ENCODE results near the gene DTWD2.

DTWD2 gene

GRCh38 chr5:118875131-118875530 lies 113.2 kb downstream of the DTWD2 start:
- Histone ChIP-seq H3K27me3 (ENCODE audit: insufficient read depth, low read length, poor library complexity, severe bottlenecking) (no peaks in the 10 kb centered on the region), H3K79me2 (ENCODE audit: insufficient read depth, low read length) (no peaks in the 10 kb centered on the region), H3K4me2 (ENCODE audit: low read depth, low read length, poor library complexity, severe bottlenecking) (no peak overlapping the region), H3K36me3 (ENCODE audit: insufficient read depth, low read length) (no peaks in the 10 kb centered on the region), H3K4me3 (ENCODE audit: low read length, poor library complexity, severe bottlenecking) (no peak overlapping the region), H3K9me3 (ENCODE audit: insufficient read depth, low read depth, low read length) (no peaks in the 10 kb centered on the region; the same call in 1 of the 2 replicates), H4K20me1 (ENCODE audit: insufficient read depth, low read length, poor library complexity, severe bottlenecking) (no peaks in the 10 kb centered on the region), H3K9me2 (replicated peaks; ENCODE audit: low read depth, low read length) (no peaks in the 10 kb centered on the region), H2AFZ (ENCODE audit: low read length) (no peak overlapping the region), H3K9ac (ENCODE audit: low read depth, low read length, poor library complexity, severe bottlenecking) (no peak overlapping the region), H3F3A (ENCODE audit: low read depth) (no peaks in the 10 kb centered on the region), H3K4me1 (ENCODE audit: insufficient read depth, low read length, poor library complexity, severe bottlenecking) (no peaks in the 10 kb centered on the region)
- TF ChIP-seq EZH2phosphoT487 (IDR thresholded peaks at IDR 0.05; ENCODE audit: borderline replicate concordance): no peak
- no peak for TF ChIP-seq CTCF (conservative IDR thresholded peaks at IDR 0.05; ENCODE audit: low read length)

- H3K4me1 ChIP-seq (ENCODE audit: insufficient read depth, low read length, poor library complexity, severe bottlenecking): no peaks in the 10 kb centered on the region
- no peak for TF ChIP-seq EZH2phosphoT487 (IDR thresholded peaks at IDR 0.05; ENCODE audit: borderline replicate concordance)
- no peak for TF ChIP-seq CTCF (conservative IDR thresholded peaks at IDR 0.05; ENCODE audit: low read length)
These were observed 114.9 kb downstream of the DTWD2 start for GRCh38 chr5:118873417-118873816.

GRCh38 chr5:118863345-118863744 lies 125.0 kb downstream of the DTWD2 start:
- Histone ChIP-seq H4K20me1 (ENCODE audit: insufficient read depth, low read length, poor library complexity, severe bottlenecking) (no peaks in the 10 kb centered on the region), H3K79me2 (ENCODE audit: insufficient read depth, low read length) (no peaks in the 10 kb centered on the region), H3F3A (ENCODE audit: low read depth) (no peaks in the 10 kb centered on the region), H3K9ac (ENCODE audit: low read depth, low read length, poor library complexity, severe bottlenecking) (no peak overlapping the region), H3K27me3 (ENCODE audit: insufficient read depth, low read length, poor library complexity, severe bottlenecking) (no peaks in the 10 kb centered on the region), H3K4me1 (ENCODE audit: insufficient read depth, low read length, poor library complexity, severe bottlenecking) (no peaks in the 10 kb centered on the region), H3K4me2 (ENCODE audit: low read depth, low read length, poor library complexity, severe bottlenecking) (no peak overlapping the region), H3K4me3 (ENCODE audit: low read length, poor library complexity, severe bottlenecking) (no peak overlapping the region), H3K9me3 (ENCODE audit: insufficient read depth, low read depth, low read length) (no peaks in the 10 kb centered on the region), H3K36me3 (ENCODE audit: insufficient read depth, low read length) (no peaks in the 10 kb centered on the region), H3K9me2 (replicated peaks; ENCODE audit: low read depth, low read length) (no peaks in the 10 kb centered on the region), H2AFZ (ENCODE audit: low read length) (no peak overlapping the region)
- TF ChIP-seq CTCF (conservative IDR thresholded peaks at IDR 0.05; ENCODE audit: low read length) (no peak), EZH2phosphoT487 (IDR thresholded peaks at IDR 0.05; ENCODE audit: borderline replicate concordance) (no peak)

More at GRCh38 chr5:118873417-118873816, 114.9 kb downstream of the DTWD2 start:
- Histone ChIP-seq H3K9me3 (ENCODE audit: insufficient read depth, low read depth, low read length) (no peaks in the 10 kb centered on the region; the same call in 1 of the 2 replicates), H3K79me2 (ENCODE audit: insufficient read depth, low read length) (no peaks in the 10 kb centered on the region), H3K36me3 (ENCODE audit: insufficient read depth, low read length) (no peaks in the 10 kb centered on the region), H3F3A (ENCODE audit: low read depth) (no peaks in the 10 kb centered on the region), H3K9me2 (replicated peaks; ENCODE audit: low read depth, low read length) (no peaks in the 10 kb centered on the region), H3K4me3 (ENCODE audit: low read length, poor library complexity, severe bottlenecking) (no peak overlapping the region), H3K9ac (ENCODE audit: low read depth, low read length, poor library complexity, severe bottlenecking) (no peak overlapping the region), H3K4me2 (ENCODE audit: low read depth, low read length, poor library complexity, severe bottlenecking) (no peak overlapping the region), H3K27me3 (ENCODE audit: insufficient read depth, low read length, poor library complexity, severe bottlenecking) (no peaks in the 10 kb centered on the region), H2AFZ (ENCODE audit: low read length) (no peak overlapping the region), H4K20me1 (ENCODE audit: insufficient read depth, low read length, poor library complexity, severe bottlenecking) (no peaks in the 10 kb centered on the region)
